B cell (primary cell): ENCODE results near the gene FRMD4A. TPM values are rescaled to one million over a fixed set of nuclear protein-coding genes. Genes with fewer than 3 reads are reported as not detected.

Source experiments
- ATAC-seq: fragments of 200-7000 bp; cut with Tn5 transposase; one replicate; pipeline ENCODE4 v1.10.0; 2021; ENCODE audit warnings: low read depth, mild to moderate bottlenecking, moderate number of reproducible peaks, moderate library complexity
- CTCF ChIA-PET: fragments of 350-600 bp; sonication (Branson Sonifier 250); formaldehyde crosslinking; loops from one replicate; lab custom pipeline; 2021; ENCODE audit warnings: antibody characterized with exemption, inconsistent platforms; lab: Charles Lee
- POLR2A ChIA-PET: fragments of 350-600 bp; sonication (Branson Sonifier 250); formaldehyde crosslinking; loops from one replicate; lab custom pipeline; 2021; ENCODE audit warnings: antibody characterized with exemption; lab: Charles Lee
- DNase-seq: peaks from one replicate; pipeline ENCODE4 v3.0.0; 2013
- H2AFZ ChIP-seq: 2 replicates; pipeline ENCODE4 v1.6.1; 2012; ENCODE audit warnings: mild to moderate bottlenecking, low read depth, low read length; ENCODE audit not compliant: insufficient read depth, poor library complexity, severe bottlenecking
- H3K27ac ChIP-seq, 2 donors: 1 replicate in 1 of 2; 2 replicates in 1 of 2; pipeline ENCODE4 v1.5.1; 2012 to 2013; ENCODE audit warnings: low read length in 2 of 2, mild to moderate bottlenecking in 2 of 2, moderate library complexity in 1 of 2
- H3K27me3 ChIP-seq, 4 experiments: fragments of 200-600 bp in 1 of 4; sonication (generic) in 1 of 4; replicated peaks in 1 of 4; 1 replicate in 2 of 4; 2 replicates in 2 of 4; pipeline versions ENCODE4 v1.6.1 to v1.7.0; 2013 to 2016; ENCODE audit warnings: low read length in 3 of 4, mild to moderate bottlenecking in 2 of 4, mixed read lengths in 1 of 4, moderate library complexity in 1 of 4; ENCODE audit not compliant: insufficient read depth in 4 of 4, control insufficient read depth in 3 of 4; ENCODE audit errors: control extremely low read depth in 1 of 4
- H3K36me3 ChIP-seq, 2 experiments: replicated peaks in 1 of 2; 1 replicate in 1 of 2; 2 replicates in 1 of 2; pipeline versions ENCODE4 v1.6.1 to v1.7.1; 2013; ENCODE audit warnings: low read length in 1 of 2; ENCODE audit not compliant: insufficient read depth in 2 of 2, control insufficient read depth in 1 of 2; ENCODE audit errors: control extremely low read depth in 1 of 2, extremely low read depth in 1 of 2
- H3K4me1 ChIP-seq, 2 donors: fragments of 200-600 bp in 1 of 2; sonication (generic) in 1 of 2; 1 replicate in 1 of 2; 2 replicates in 1 of 2; pipeline versions ENCODE4 v1.5.1 to v1.6.1; 2013 to 2017; ENCODE audit warnings: low read length in 2 of 2; ENCODE audit not compliant: control insufficient read depth in 2 of 2, insufficient read depth in 2 of 2
- H3K4me2 ChIP-seq: replicated peaks from 2 replicates; pipeline ENCODE3; 2012; ENCODE audit warnings: mild to moderate bottlenecking, low read depth, low read length; ENCODE audit not compliant: poor library complexity, severe bottlenecking
- H3K4me3 ChIP-seq, 5 experiments: fragments of 200-600 bp in 1 of 5; sonication (generic) in 1 of 5; 1 replicate in 3 of 5; 2 replicates in 2 of 5; pipeline versions ENCODE4 v1.5.1 to v1.7.0; 2011 to 2016; ENCODE audit warnings: low read length in 4 of 5, mild to moderate bottlenecking in 4 of 5, low read depth in 2 of 5, control low read depth in 1 of 5, moderate library complexity in 1 of 5; ENCODE audit not compliant: insufficient read depth in 1 of 5; ENCODE audit errors: control extremely low read depth in 1 of 5, extremely low read depth in 1 of 5
- H3K79me2 ChIP-seq: fragments of 200-600 bp; sonication (generic); one replicate; pipeline ENCODE4 v1.6.0; 2016; ENCODE audit warnings: low read length; ENCODE audit not compliant: control insufficient read depth, insufficient read depth
- H3K9ac ChIP-seq: fragments of 200-600 bp; sonication (generic); 2 replicates; pipeline ENCODE4 v1.6.1; 2017; ENCODE audit warnings: mild to moderate bottlenecking, low read length, moderate library complexity
- H3K9me3 ChIP-seq, 3 donors: one replicate each; pipeline versions ENCODE4 v1.6.1 to v1.7.1; 2013; ENCODE audit warnings: low read length in 2 of 3; ENCODE audit not compliant: control insufficient read depth in 2 of 3, insufficient read depth in 1 of 3; ENCODE audit errors: control extremely low read depth in 1 of 3
- H4K20me1 ChIP-seq: 2 replicates; pipeline ENCODE4 v1.6.0; 2012; ENCODE audit warnings: mild to moderate bottlenecking, low read length; ENCODE audit not compliant: insufficient read depth, control insufficient read depth, poor library complexity, severe bottlenecking
- H3K27ac Mint-ChIP-seq: one replicate; pipeline ENCODE4 v1.8.0; 2021; ENCODE audit warnings: mixed read lengths
- H3K27me3 Mint-ChIP-seq: one replicate; pipeline ENCODE4 v1.8.0; 2021; ENCODE audit warnings: mixed read lengths
- H3K4me1 Mint-ChIP-seq: one replicate; pipeline ENCODE4 v1.8.0; 2021; ENCODE audit warnings: mixed read lengths
- H3K4me3 Mint-ChIP-seq: one replicate; pipeline ENCODE4 v1.8.0; 2021; ENCODE audit warnings: mixed read lengths
- H3K9me3 Mint-ChIP-seq: one replicate; pipeline ENCODE4 v1.8.0; 2022; ENCODE audit warnings: mixed read lengths; ENCODE audit not compliant: insufficient read depth
- CTCF ChIP-seq: fragments of 200-600 bp; IDR thresholded peaks from one replicate; pipeline ENCODE4 v1.8.0; 2022; ENCODE audit warnings: antibody characterized with exemption, mild to moderate bottlenecking
- EZH2 ChIP-seq: IDR thresholded peaks from 2 replicates; pipeline ENCODE4 v1.6.1; 2012; ENCODE audit warnings: borderline replicate concordance, low read depth, mild to moderate bottlenecking, moderate library complexity, low read length; ENCODE audit not compliant: insufficient read depth, poor library complexity, severe bottlenecking
- WGBS: methylation state at CpG from one replicate; pipeline ENCODE4 v1.1.5; 2013; ENCODE audit warnings: missing lambda C conversion rate; ENCODE audit not compliant: insufficient coverage; 5-methylcytosine and 5-hydroxymethylcytosine counted together
- intact Hi-C: fragments of 100-400 bp; cut with micrococcal nuclease; formaldehyde crosslinking; loops from one replicate; pipeline ENCODE4 v1.10.0; 2022
- polyA plus RNA-seq: library from polyadenylated mRNA; depleted of rRNA; stranded (reverse); fragments of >200 nt; gene quantifications from 2 replicates; pipeline ENCODE4 v1.2.3, GENCODE V29; 2012
- total RNA-seq, 2 donors: library from RNA; stranded (reverse); fragments of 120-200 nt in 1 of 2; gene quantifications; 1 replicate in 1 of 2; 2 replicates in 1 of 2; pipeline versions ENCODE4 v1.2.3 to v1.2.4, GENCODE V29; 2013 to 2022

The FRMD4A gene
- total and polyA plus RNA-seq, 2 donors (not counting 1 experiment from before 2014, with no cell fraction given), result 0.76 to 3.4 TPM

GRCh38 chr10:14026325-14026724 lies 304.4 kb downstream of the FRMD4A start:
- POLR2A ChIA-PET, result no interaction called here
- Histone ChIP-seq H3K4me1 (peaks cover 6 to 25% of the 10 kb centered on the region in 2 donors), H3K27me3 (peaks cover 0 to 23% (median 2%) of the 10 kb centered on the region in 4 experiments), H3K27ac (no peak overlapping the region), H3K9ac (no peak overlapping the region), H3K9me3 (no peaks in the 10 kb centered on the region), H2AFZ (no peak overlapping the region), H3K4me3 (no peak overlapping the region), H3K36me3 (no peaks in the 10 kb centered on the region), H3K79me2 (no peaks in the 10 kb centered on the region), H4K20me1 (no peaks in the 10 kb centered on the region), H3K4me2 (no peak overlapping the region)
- no peak for ATAC-seq
- no peaks in the 10 kb centered on the region for H3K9me3 Mint-ChIP-seq
- no peak overlapping the region for H3K27ac Mint-ChIP-seq
- no peak for DNase-seq
- intact Hi-C loops, result loop anchor here (10.0 kb wide), 2 partner anchors 158 to 242 kb away; no protein-coding TSS in a partner anchor
- TF ChIP-seq EZH2, result no peak
- TF ChIP-seq CTCF, result no peak
- no peak overlapping the region for H3K4me3 Mint-ChIP-seq
- CTCF ChIA-PET, result interaction anchor here (1.4 kb wide), 1 partner anchor 9 kb away, joined by 3 read pairs; no protein-coding TSS in a partner anchor
- 60% methylated on average over 1 of the region's 4 CpGs for WGBS
- peaks cover 45% of the 10 kb centered on the region for H3K27me3 Mint-ChIP-seq
- peaks cover 35% of the 10 kb centered on the region for H3K4me1 Mint-ChIP-seq

GRCh38 chr10:14025283-14026189 lies 305.2 kb downstream of the FRMD4A start:
- Histone ChIP-seq H3K79me2 (no peaks in the 10 kb centered on the region), H3K36me3 (no peaks in the 10 kb centered on the region), H4K20me1 (no peaks in the 10 kb centered on the region), H3K4me1 (peaks cover 6 to 25% of the 10 kb centered on the region in 2 donors), H2AFZ (no peak overlapping the region), H3K27me3 (peaks cover 0 to 21% (median 2%) of the 10 kb centered on the region in 4 experiments), H3K4me3 (no peak overlapping the region), H3K9ac (no peak overlapping the region), H3K4me2 (no peak overlapping the region), H3K27ac (no peak overlapping the region), H3K9me3 (no peaks in the 10 kb centered on the region)
- ChIA-PET CTCF (no interaction called here), POLR2A (no interaction called here)
- Mint-ChIP-seq H3K27ac (no peak overlapping the region), H3K27me3 (peaks cover 41% of the 10 kb centered on the region), H3K4me3 (peak overlapping the region; percentile 29), H3K9me3 (no peaks in the 10 kb centered on the region), H3K4me1 (peaks cover 37% of the 10 kb centered on the region)
- TF ChIP-seq CTCF (no peak), EZH2 (no peak)
- no peak for ATAC-seq
- intact Hi-C loops, result loop anchor here (10.0 kb wide), 2 partner anchors 159 to 241 kb away; no protein-coding TSS in a partner anchor
- DNase-seq, result no peak
- WGBS, result 96% methylated on average over 6 of the region's 10 CpGs
